Kidney (tissue), 14 donors: ENCODE results near the gene PDLIM7. TPM values are rescaled to one million over a fixed set of nuclear protein-coding genes. Genes with fewer than 3 reads are reported as not detected.

Experiments used
- DNase-seq, 5 donors: peaks; one replicate each; pipeline ENCODE4 v3.0.0-alpha.2; 2013 to 2020
- FAIRE-seq: peaks from 2 replicates; lab custom pipeline; 2012; peaks lifted over from hg19 to GRCh38; lab: Jason Lieb, UNC
- H3K27ac ChIP-seq, 2 donors: one replicate each; pipeline ENCODE4 v1.7.0; 2013; ENCODE audit warnings: low read depth in 2 of 2, low read length in 2 of 2, inconsistent platforms in 1 of 2
- H3K27me3 ChIP-seq: one replicate; pipeline ENCODE4 v1.7.1; 2013; ENCODE audit warnings: low read length, inconsistent platforms; ENCODE audit not compliant: control insufficient read depth, insufficient read depth
- H3K36me3 ChIP-seq, 3 donors: one replicate each; pipeline versions ENCODE4 v1.7.0 to v1.7.1; 2013; ENCODE audit warnings: low read length in 3 of 3, control low read depth in 1 of 3, inconsistent platforms in 1 of 3; ENCODE audit not compliant: insufficient read depth in 3 of 3, control insufficient read depth in 2 of 3
- H3K4me1 ChIP-seq, 3 donors: one replicate each; pipeline versions ENCODE4 v1.7.0 to v1.7.1; 2013; ENCODE audit warnings: low read length in 3 of 3, inconsistent platforms in 1 of 3, low read depth in 1 of 3; ENCODE audit not compliant: control insufficient read depth in 2 of 3, insufficient read depth in 2 of 3
- H3K4me3 ChIP-seq, 3 donors: one replicate each; pipeline versions ENCODE4 v1.7.0 to v1.8.1; 2013; ENCODE audit warnings: low read length in 3 of 3, control low read depth in 1 of 3, inconsistent platforms in 1 of 3
- H3K9ac ChIP-seq, 3 donors: one replicate each; pipeline versions ENCODE4 v1.7.0 to v1.7.1; 2013; ENCODE audit warnings: low read length in 3 of 3, control low read depth in 1 of 3, inconsistent platforms in 1 of 3
- H3K9me3 ChIP-seq, 3 donors: one replicate each; pipeline versions ENCODE4 v1.7.0 to v1.7.1; 2013; ENCODE audit warnings: low read length in 3 of 3, control low read depth in 1 of 3, inconsistent platforms in 1 of 3; ENCODE audit not compliant: control insufficient read depth in 2 of 3, insufficient read depth in 1 of 3
- CTCF ChIP-seq: IDR thresholded peaks from 3 replicates; pipeline ENCODE4 v1.5.1; 2012; ENCODE audit warnings: mild to moderate bottlenecking, moderate library complexity, borderline replicate concordance; ENCODE audit not compliant: insufficient read depth; ENCODE audit errors: extremely low read depth
- intact Hi-C: fragments of 100-400 bp; cut with DNase I; formaldehyde crosslinking; loops from one replicate; pipeline ENCODE4 v1.11.1; 2022
- polyA plus RNA-seq: library from polyadenylated mRNA; stranded (reverse); fragments of 350-450 nt; fragmentation: Illumina TruSeq; extraction: RNeasy Lipid Tissue Mini Kit (QIAGEN cat#74804); gene quantifications from one replicate; pipeline ENCODE4 v1.2.3, GENCODE V29; 2014; ENCODE audit warnings: low read depth, low replicate concordance; ENCODE audit not compliant: insufficient read depth
- total RNA-seq: library from RNA; stranded (reverse); fragmentation: NEBNext Ultra II Directional; extraction: Animal tissue kit (Norgen Biotek cat#: 25700); gene quantifications from one replicate; pipeline ENCODE4 v1.2.1, GENCODE V29; 2021
- donor health status: control.
- donor health status: control.
- donor health status: control.
- donor health status: control.
- donor health status: control.
- donor health status: DM: yes; HTN: yes; CAD: no.
- donor health status: Normal renal cell carcinoma (clear cell type).

PDLIM7 gene
- total and polyA plus RNA-seq, 2 donors from 2014 or later = 46.4 to 89.7 TPM

- H3K27me3 ChIP-seq = no peaks in the 10 kb centered on the region
- no peak overlapping the region for H3K4me3 ChIP-seq
- H3K4me1 ChIP-seq = no peaks in the 10 kb centered on the region
- peaks cover 2 to 61% (median 51%) of the 10 kb centered on the region in 3 donors for H3K36me3 ChIP-seq
- no peak for FAIRE-seq
- H3K9ac ChIP-seq = no peak overlapping the region
- DNase-seq = no peak
- H3K9me3 ChIP-seq = no peaks in the 10 kb centered on the region
- intact Hi-C loops = no loop called here
- no peak for TF ChIP-seq CTCF
- H3K27ac ChIP-seq = no peak overlapping the region
These were observed 30.2 kb upstream of the PDLIM7 start for GRCh38 chr5:177527595-177527994.

GRCh38 chr5:177526791-177527190 lies 29.4 kb upstream of the PDLIM7 start:
- intact Hi-C loops = no loop called here
- DNase-seq (no peak), FAIRE-seq (no peak)
- H3K27me3 ChIP-seq = no peaks in the 10 kb centered on the region
- no peaks in the 10 kb centered on the region for H3K4me1 ChIP-seq
- no peak overlapping the region for H3K4me3 ChIP-seq
- no peak for TF ChIP-seq CTCF
- no peak overlapping the region for H3K27ac ChIP-seq
- no peaks in the 10 kb centered on the region for H3K9me3 ChIP-seq
- no peak overlapping the region for H3K9ac ChIP-seq
- H3K36me3 ChIP-seq = peaks cover 2 to 59% (median 46%) of the 10 kb centered on the region in 3 donors

- Histone ChIP-seq H3K9me3 (no peaks in the 10 kb centered on the region), H3K4me1 (no peaks in the 10 kb centered on the region), H3K9ac (no peak overlapping the region), H3K36me3 (peaks cover 5 to 61% (median 51%) of the 10 kb centered on the region in 3 donors), H3K27ac (no peak overlapping the region), H3K27me3 (no peaks in the 10 kb centered on the region), H3K4me3 (no peak overlapping the region)
- no peak for TF ChIP-seq CTCF
- intact Hi-C loops = no loop called here
- DNase-seq (no peak), FAIRE-seq (no peak)
These were observed 28.8 kb upstream of the PDLIM7 start for GRCh38 chr5:177526191-177526590.
